Measurements from ENCODE around the gene EXTL2.

DNA sequence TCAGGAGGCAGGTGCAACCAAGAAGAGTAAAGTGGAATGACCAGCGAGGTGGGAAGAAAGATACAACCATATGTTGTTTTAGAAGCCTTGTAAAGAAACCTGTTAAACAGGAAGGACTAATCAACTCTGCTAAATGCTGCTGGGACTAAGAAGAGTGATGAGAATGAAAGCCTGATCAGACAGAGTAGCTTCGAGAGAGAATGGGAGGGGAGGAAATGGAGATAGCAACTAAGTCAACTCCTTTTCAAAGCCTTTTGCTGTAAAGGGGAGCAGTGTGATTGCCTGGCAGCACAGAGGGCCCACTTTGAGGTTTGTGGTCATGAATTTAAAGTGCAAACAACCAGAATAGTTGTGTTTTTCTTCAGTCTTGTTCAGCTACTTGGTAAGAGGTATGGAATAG lies 32.6 kb upstream of the EXTL2 start:
- TF ChIP-seq POLR2A (IDR thresholded peaks at IDR 0.05; ENCODE audit: low read depth, low read length) (no peak), TAF1 (IDR thresholded peaks at IDR 0.05; ENCODE audit: borderline replicate concordance, low read depth, low read length) (no peak)

Data from GM12892 (cell line).